Measurements from ENCODE around the gene ARHGEF17. TPM values are rescaled to one million over a fixed set of nuclear protein-coding genes. Genes with fewer than 3 reads are reported as not detected.

Gene ARHGEF17
- polyA plus RNA-seq, 1 donor (not counting 4 experiments of a cell fraction or from before 2014, with no cell fraction given), result 5.1 TPM

DNA sequence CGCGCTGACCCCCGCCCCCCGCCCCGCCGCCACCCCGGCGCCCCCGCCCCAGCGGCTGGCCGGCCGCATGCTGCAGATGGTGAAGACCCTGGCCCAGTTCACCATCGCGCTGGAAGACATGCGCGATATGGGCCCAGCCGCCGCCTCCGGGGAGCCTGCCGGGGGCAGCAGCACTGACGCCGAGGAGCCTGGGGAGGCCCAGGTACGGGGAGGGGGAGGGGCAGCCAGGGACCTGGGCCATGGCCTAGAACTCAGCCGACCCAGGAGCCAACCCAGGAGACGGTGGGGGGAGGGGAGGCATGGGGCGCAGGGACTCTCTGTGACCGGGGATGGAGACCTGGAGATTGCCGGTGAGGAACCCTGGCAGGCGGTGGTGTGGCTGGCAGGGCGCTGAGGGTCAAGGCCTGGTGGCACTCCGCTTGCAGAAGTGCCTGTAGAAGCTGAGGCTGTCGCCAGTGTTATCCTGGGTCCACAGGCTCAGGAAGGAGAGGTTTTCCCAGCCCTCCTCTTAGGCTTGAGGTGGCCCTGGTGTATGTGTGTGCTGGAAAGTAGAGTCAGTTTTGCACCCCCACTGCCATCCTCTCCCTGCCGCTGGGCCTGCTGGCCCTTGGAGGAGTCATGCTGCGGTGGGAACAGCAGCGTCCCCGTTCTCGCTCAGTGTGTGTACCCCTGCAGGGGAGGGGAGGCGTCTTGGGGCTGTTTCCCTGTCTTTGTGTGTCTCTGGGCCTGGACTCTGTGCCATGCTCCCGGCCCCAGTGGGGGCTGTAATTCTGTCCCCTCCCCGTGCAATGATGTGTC, 35.2 kb downstream of the ARHGEF17 start:
- no peak overlapping the region for H2AFZ ChIP-seq (ENCODE audit: control insufficient read depth, low read length)
- peaks cover 4% of the 10 kb centered on the region for H3K4me1 ChIP-seq (ENCODE audit: control insufficient read depth, extremely low read depth, insufficient read depth, low read length)
- H3K27ac ChIP-seq (ENCODE audit: control insufficient read depth, insufficient read depth, low read length), result no peak overlapping the region
- H3K9me3 ChIP-seq (ENCODE audit: control insufficient read depth, low read depth, low read length), result no peaks in the 10 kb centered on the region
- H3K4me2 ChIP-seq (ENCODE audit: control insufficient read depth, extremely low read depth, insufficient read depth, low read depth, low read length), result no peak overlapping the region
- no peak for FAIRE-seq
- no peaks in the 10 kb centered on the region for H3K79me2 ChIP-seq (ENCODE audit: control insufficient read depth, insufficient read depth, low read length)
- H3K9me1 ChIP-seq (ENCODE audit: control insufficient read depth, extremely low read depth, insufficient read depth, low read length), result no peaks in the 10 kb centered on the region
- H3K4me3 ChIP-seq (ENCODE audit: control insufficient read depth in 2 of 3, extremely low read depth in 1 of 3, insufficient read depth in 2 of 3, low read depth in 1 of 3, low read length in 3 of 3), result no peak overlapping the region
- dilution Hi-C loops (cut with MboI; ENCODE audit: extremely low pct_ligation_motif_present, low sequenced_read_pairs), result no loop called here
- TF ChIP-seq, protein P1, sequence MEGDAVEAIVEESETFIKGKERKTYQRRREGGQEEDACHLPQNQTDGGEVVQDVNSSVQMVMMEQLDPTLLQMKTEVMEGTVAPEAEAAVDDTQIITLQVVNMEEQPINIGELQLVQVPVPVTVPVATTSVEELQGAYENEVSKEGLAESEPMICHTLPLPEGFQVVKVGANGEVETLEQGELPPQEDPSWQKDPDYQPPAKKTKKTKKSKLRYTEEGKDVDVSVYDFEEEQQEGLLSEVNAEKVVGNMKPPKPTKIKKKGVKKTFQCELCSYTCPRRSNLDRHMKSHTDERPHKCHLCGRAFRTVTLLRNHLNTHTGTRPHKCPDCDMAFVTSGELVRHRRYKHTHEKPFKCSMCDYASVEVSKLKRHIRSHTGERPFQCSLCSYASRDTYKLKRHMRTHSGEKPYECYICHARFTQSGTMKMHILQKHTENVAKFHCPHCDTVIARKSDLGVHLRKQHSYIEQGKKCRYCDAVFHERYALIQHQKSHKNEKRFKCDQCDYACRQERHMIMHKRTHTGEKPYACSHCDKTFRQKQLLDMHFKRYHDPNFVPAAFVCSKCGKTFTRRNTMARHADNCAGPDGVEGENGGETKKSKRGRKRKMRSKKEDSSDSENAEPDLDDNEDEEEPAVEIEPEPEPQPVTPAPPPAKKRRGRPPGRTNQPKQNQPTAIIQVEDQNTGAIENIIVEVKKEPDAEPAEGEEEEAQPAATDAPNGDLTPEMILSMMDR (optimal IDR thresholded peaks at IDR 0.05 in 1 of 3, IDR thresholded peaks at IDR 0.05 in 1 of 3, conservative IDR thresholded peaks at IDR 0.05 in 1 of 3; ENCODE audit: extremely low read depth in 1 of 3, insufficient read depth in 2 of 3, low read length in 3 of 3), result no peak
- TF ChIP-seq EZH2 (IDR thresholded peaks at IDR 0.05; ENCODE audit: low read length), result no peak
- H3K27me3 ChIP-seq (ENCODE audit: control insufficient read depth, extremely low read depth, insufficient read depth, low read length), result peaks cover 14% of the 10 kb centered on the region
- no peak overlapping the region for H3K9ac ChIP-seq (ENCODE audit: control insufficient read depth, extremely low read depth, insufficient read depth, low read length)
- no peaks in the 10 kb centered on the region for H4K20me1 ChIP-seq (ENCODE audit: control insufficient read depth, extremely low read depth, insufficient read depth, low read length)
- DNase-seq (ENCODE audit: low read depth, low spot score), result no peak
- H3K36me3 ChIP-seq (ENCODE audit: control insufficient read depth in 2 of 2, extremely low read depth in 1 of 2, insufficient read depth in 2 of 2, low read length in 2 of 2), result no peaks in the 10 kb centered on the region

DNA sequence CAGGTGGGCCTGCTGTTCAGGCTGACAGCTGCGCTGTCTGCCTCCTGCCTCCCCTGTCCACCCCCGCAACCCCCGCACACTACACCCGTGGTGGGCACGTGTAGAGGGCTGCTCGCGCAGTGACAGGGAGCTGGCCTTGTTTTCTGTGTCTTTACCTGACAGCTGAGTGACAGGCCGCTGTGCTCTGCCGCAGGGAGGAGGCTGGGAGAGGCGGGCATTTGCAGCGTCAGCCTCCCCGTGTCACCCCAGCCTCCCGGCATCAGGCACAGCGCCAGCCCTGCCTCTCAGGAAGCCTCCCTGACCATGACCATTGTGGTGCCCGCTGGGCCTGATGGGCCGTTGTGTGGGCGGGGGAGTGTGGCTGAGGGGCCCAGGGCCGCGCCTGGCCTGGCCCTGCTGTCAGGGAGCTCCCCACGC, 36.1 kb downstream of the ARHGEF17 start:
- FAIRE-seq (no peak), DNase-seq (ENCODE audit: low read depth, low spot score) (no peak)
- Histone ChIP-seq H3K79me2 (ENCODE audit: control insufficient read depth, insufficient read depth, low read length) (no peaks in the 10 kb centered on the region), H3K9ac (ENCODE audit: control insufficient read depth, extremely low read depth, insufficient read depth, low read length) (no peak overlapping the region), H4K20me1 (ENCODE audit: control insufficient read depth, extremely low read depth, insufficient read depth, low read length) (no peaks in the 10 kb centered on the region), H3K9me1 (ENCODE audit: control insufficient read depth, extremely low read depth, insufficient read depth, low read length) (no peaks in the 10 kb centered on the region), H3K4me1 (ENCODE audit: control insufficient read depth, extremely low read depth, insufficient read depth, low read length) (peaks cover 4% of the 10 kb centered on the region), H3K27ac (ENCODE audit: control insufficient read depth, insufficient read depth, low read length) (no peak overlapping the region), H3K9me3 (ENCODE audit: control insufficient read depth, low read depth, low read length) (no peaks in the 10 kb centered on the region), H3K36me3 (ENCODE audit: control insufficient read depth in 2 of 2, extremely low read depth in 1 of 2, insufficient read depth in 2 of 2, low read length in 2 of 2) (no peaks in the 10 kb centered on the region), H3K27me3 (ENCODE audit: control insufficient read depth, extremely low read depth, insufficient read depth, low read length) (peaks cover 14% of the 10 kb centered on the region), H3K4me2 (ENCODE audit: control insufficient read depth, extremely low read depth, insufficient read depth, low read depth, low read length) (no peak overlapping the region), H2AFZ (ENCODE audit: control insufficient read depth, low read length) (no peak overlapping the region), H3K4me3 (ENCODE audit: control insufficient read depth in 2 of 3, extremely low read depth in 1 of 3, insufficient read depth in 2 of 3, low read depth in 1 of 3, low read length in 3 of 3) (no peak overlapping the region)
- TF ChIP-seq, protein P1 (optimal IDR thresholded peaks at IDR 0.05 in 1 of 3, IDR thresholded peaks at IDR 0.05 in 1 of 3, conservative IDR thresholded peaks at IDR 0.05 in 1 of 3; ENCODE audit: extremely low read depth in 1 of 3, insufficient read depth in 2 of 3, low read length in 3 of 3), result no peak
- no peak for TF ChIP-seq EZH2 (IDR thresholded peaks at IDR 0.05; ENCODE audit: low read length)
- dilution Hi-C loops (cut with MboI; ENCODE audit: extremely low pct_ligation_motif_present, low sequenced_read_pairs), result no loop called here

Measured in keratinocyte (primary cell).